T-helper 22 cell (primary cell): Measurements from ENCODE around the gene ADAD2.
"Not testable (repeated sequence)": the region's sequence is repeated elsewhere in the genome, so short reads cannot be mapped to it uniquely, and the experiment has no call there.

ENCODE experiments used
- DNase-seq: peaks from one replicate; pipeline ENCODE4 v3.0.0-alpha.2; 2020; ENCODE audit warnings: low read depth

ADAD2 gene

GRCh38 chr16:84195201-84196093, 4.5 kb downstream of the ADAD2 start:
- DNase-seq, result no peak

DNA sequence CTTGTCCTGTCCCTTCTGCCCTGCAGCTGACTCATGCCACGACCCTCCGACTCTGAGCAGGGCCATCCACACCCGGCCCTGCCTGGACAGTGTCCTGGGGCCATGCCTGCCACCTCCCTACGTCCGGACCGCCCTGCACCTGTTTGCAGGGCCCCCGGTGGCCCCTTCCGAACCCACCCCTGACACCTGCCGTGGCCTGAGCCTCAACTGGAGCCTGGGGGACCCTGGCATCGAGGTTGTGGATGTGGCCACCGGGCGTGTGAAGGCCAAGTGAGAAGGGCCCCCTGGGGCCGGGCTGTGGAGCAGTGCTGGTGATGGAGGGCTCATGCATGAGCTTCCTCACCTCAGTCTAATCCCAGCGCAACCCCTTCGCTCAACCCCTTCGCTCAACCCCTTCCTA, 5.1 kb downstream of the ADAD2 start:
- DNase-seq, result no peak

GRCh38 chr16:84196727-84197394, 5.9 kb downstream of the ADAD2 start:
- no peak for DNase-seq

- DNase-seq, result no peak
Measured at GRCh38 chr16:84197466-84198128, 6.6 kb downstream of the ADAD2 start.

DNA sequence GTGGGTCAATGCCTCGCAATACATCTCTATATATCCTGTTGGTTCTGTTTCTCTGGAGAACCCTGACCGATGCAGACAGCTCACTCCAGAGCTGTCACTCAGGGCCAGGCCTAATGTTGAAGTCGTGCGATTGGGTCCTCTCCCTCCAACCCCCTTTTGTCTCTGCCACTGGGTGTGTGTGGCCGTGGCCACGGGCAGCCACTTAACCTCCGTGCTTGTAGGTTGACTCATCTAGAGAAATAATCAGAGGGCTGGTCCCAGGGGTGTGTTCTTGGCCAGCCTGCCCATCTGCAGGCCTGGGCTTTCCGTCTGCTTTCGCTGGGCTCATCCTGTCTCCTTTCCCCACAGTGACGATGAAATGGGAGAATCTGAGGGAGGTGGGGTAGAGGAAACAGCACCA, 7.4 kb downstream of the ADAD2 start:
- no peak for DNase-seq

- no peak for DNase-seq
Measured at GRCh38 chr16:84199097-84199496, 8.1 kb downstream of the ADAD2 start.

- DNase-seq, result no peak
Measured at GRCh38 chr16:84199861-84200260, 8.9 kb downstream of the ADAD2 start.

DNA sequence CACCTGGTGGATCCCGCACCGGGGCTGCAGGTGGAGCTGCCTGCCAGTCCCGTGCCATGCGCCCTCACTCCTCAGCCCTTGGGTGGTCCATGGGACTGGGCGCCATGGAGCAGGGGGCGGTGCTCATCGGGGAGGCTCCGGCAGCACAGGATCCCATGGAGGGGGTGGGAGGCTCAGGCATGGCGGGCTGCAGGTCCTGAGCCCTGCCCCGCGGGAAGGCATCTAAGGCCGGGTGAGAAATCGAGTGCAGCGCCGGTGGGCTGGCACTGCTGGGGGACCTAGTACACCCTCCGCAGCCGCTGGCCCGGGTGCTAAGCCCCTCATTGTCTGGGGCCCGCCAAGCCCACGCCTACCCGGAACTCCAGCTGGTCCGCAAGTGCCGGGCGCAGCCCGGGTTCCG, 13.6 kb downstream of the ADAD2 start:
- DNase-seq, result not testable (repeated sequence)

DNA sequence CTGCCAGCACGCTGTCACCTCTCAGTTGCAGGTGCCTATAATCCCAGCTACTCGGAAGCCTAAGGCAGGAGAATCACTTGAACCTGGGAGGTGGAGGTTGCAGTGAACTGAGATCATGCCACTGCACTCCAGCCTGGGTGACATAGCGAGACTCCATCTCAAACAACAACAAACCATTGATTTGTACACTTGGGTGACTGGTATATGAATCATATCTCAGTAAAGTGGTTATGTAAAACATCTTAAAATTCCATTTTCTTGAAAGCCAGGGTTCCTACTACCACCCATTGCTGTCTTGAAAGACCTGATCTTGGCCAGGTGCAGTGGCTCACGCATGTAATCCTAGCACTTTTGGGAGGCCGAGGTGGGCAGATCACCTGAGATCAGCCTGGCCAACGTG, 14.2 kb downstream of the ADAD2 start:
- not testable (repeated sequence) for DNase-seq

- DNase-seq, result no peak
Measured at GRCh38 chr16:84205976-84206691, 15.2 kb downstream of the ADAD2 start.

DNA sequence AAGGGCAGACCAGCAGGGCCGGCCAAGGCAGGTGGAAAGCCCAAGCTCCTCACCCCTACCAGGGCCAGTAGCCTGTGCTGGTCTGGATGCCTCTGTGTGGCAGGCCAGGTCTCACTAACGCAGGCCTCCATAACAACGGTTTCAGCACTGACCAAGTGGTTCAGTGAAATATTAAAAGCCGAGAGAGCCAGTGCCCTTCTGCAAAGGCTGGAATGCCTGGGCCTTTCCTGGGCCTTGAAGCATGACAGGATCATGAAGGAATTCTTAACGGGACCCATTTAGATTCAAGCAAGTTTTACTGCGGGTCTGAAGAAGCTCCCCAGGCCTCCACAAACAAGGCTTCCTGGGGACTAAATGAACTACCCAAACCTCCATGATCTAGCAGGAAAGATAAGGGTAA, 16.3 kb downstream of the ADAD2 start:
- DNase-seq, result no peak

- DNase-seq, result no peak
Measured at GRCh38 chr16:84207879-84208278, 16.9 kb downstream of the ADAD2 start.

DNA sequence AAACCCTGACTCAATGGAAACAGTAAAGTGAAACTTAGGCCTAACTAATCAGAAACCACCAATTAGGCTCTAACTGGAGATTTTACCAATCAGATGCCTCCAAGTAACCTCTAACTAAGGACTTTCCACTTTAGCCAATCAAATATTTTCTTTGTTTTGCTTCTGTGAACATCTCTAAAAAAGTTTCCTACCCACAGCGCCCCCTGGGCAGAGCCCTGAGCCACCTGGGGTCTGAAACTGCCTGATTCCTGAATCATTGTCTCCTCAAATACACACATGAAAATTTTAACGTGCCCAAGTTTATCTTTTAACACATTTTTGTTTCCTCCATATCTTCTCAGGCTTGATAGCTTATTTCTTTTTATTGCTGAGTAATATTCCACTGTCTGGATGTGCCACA, 19.0 kb downstream of the ADAD2 start:
- no peak for DNase-seq

DNA sequence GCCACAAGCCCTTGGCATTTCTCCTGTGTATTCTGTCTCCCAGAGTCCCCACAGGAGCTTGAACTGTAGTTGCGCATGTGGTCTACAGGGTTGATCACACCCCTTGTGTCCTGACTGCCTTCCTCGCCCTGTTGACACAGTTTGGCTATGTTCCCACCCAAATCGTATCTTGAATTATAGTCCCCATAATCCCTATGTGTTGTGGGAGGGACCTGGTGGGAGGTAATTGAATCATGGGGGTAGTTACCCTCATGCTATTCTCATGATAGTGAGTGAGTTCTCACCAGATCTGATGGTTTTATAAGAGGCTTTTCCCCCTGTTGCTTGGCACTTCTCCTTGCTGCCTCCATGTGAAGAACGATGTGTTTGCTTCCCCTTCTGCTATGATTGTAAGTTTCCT, 21.2 kb downstream of the ADAD2 start:
- DNase-seq, result no peak

GRCh38 chr16:84212631-84213030, 21.7 kb downstream of the ADAD2 start:
- no peak for DNase-seq

- DNase-seq, result no peak
Measured at GRCh38 chr16:84214451-84215066, 23.6 kb downstream of the ADAD2 start.

GRCh38 chr16:84215531-84215930, 24.6 kb downstream of the ADAD2 start:
- no peak for DNase-seq

DNA sequence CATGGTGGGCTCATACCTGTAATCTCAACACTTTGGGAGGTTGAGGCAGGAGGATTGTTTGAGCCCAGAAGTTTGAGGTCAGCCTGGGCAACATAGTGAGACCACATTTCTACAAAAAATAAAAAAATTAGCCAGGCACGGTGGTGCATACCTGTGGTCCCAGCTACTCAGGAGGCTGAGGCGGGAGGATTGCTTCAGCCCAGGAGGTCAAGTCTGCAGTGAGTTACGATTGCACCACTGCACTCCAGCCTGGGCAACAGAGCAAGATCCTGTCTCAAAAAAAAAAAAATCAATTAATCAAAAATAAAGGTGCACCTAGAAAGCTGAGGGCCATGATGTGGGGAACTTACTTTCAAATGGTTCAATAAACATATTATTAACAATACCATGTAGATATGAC, 25.2 kb downstream of the ADAD2 start:
- DNase-seq, result not testable (repeated sequence)

- DNase-seq, result no peak
Measured at GRCh38 chr16:84218176-84218823, 27.3 kb downstream of the ADAD2 start.

DNA sequence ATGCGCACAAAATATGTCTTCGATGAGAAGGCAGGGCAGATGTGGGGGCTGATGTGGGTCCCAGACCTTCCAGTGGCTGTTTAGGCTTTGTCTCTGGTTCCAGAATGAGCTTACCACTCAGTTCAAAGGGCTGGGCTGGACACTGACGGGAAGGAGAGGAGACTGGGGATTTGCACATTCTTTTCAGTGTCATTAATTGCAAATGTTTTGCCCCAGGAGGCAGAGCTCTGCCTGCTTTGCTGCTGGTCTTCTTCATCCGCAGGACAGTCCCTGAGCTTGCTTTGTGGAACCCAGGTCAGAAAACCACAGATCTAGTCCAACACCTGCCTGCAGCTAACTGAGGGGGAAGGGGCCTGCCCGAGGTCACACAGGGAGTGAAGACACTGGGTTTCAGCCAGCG, 28.0 kb downstream of the ADAD2 start:
- DNase-seq, result no peak

- DNase-seq, result no peak
Measured at GRCh38 chr16:84220851-84221250, 29.9 kb downstream of the ADAD2 start.
